Peyer's patch (tissue), 4 donors: ENCODE results near the gene ATP6AP1.

ENCODE experiments used
- POLR2A ChIP-seq, 2 donors: fragments of 450-650 bp; IDR thresholded peaks; one replicate each; pipeline ENCODE4 v1.5.1; 2017; ENCODE audit warnings: antibody characterized with exemption in 2 of 2, mild to moderate bottlenecking in 2 of 2, moderate library complexity in 2 of 2
- TF ChIP-seq, protein P1 (sequence below), 6 experiments: fragments of 450-650 bp in 4 of 6; fragments of 200-600 bp in 2 of 6; sonication (generic) in 1 of 6; IDR thresholded peaks; one replicate each; pipeline ENCODE4 v1.5.1; 2017 to 2019; ENCODE audit warnings: antibody characterized with exemption in 6 of 6, mild to moderate bottlenecking in 3 of 6, moderate library complexity in 1 of 6

DNA sequence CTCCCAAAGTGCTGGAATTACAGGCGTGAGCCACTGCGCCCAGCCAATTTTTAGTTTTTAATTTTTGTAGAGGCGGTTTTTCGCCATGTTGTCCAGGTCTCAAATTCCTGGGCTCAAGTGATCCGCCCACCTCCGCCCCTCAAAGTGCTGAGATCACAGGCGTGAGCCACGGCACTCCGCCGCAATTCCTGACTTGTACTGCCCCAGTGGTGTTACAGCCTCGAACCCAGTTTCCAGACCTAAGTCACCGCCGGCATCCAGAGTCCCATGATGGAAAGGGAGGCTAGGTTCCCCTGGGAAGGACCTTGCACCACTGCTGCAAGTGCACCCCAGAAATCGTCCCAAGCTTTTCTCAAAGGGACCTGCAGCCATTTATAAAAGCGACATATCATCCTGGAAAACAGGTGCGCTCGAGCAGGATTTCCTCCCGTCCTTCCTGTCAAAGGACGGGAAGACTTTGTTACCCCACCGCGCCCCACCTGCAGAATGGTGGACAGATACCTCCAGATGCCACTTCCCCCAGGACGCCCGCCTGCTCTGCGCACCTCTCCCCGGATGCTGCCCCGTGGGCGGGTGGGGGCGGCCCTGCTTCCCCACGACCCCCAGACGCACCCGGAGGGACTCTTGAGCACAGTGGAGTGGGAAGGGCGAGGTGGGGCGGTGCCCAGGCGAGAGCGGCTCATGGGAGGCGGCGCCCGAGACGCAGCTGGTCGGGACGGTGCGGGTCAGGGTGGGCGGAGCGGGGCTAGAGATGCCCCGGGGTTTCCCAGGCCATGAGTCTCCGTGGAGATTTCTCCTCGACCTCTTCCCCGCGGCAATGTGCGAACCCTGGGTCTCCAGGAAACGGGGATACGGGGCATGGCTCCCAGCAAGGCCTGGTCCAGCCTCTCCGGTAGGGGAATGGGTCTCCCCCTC, 31.2 kb upstream of the ATP6AP1 start:
- TF ChIP-seq, protein P1, sequence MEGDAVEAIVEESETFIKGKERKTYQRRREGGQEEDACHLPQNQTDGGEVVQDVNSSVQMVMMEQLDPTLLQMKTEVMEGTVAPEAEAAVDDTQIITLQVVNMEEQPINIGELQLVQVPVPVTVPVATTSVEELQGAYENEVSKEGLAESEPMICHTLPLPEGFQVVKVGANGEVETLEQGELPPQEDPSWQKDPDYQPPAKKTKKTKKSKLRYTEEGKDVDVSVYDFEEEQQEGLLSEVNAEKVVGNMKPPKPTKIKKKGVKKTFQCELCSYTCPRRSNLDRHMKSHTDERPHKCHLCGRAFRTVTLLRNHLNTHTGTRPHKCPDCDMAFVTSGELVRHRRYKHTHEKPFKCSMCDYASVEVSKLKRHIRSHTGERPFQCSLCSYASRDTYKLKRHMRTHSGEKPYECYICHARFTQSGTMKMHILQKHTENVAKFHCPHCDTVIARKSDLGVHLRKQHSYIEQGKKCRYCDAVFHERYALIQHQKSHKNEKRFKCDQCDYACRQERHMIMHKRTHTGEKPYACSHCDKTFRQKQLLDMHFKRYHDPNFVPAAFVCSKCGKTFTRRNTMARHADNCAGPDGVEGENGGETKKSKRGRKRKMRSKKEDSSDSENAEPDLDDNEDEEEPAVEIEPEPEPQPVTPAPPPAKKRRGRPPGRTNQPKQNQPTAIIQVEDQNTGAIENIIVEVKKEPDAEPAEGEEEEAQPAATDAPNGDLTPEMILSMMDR (IDR thresholded peaks at IDR 0.05), result no peak
- TF ChIP-seq POLR2A (IDR thresholded peaks at IDR 0.05), result peak in 1 of 2 donors; percentile 36
